Stimulated activated CD8-positive, alpha-beta memory T cell treated with anti-CD3 and anti-CD28 coated beads, Interleukin-15, amount 100 ng/mL, for 24 hours (primary cell): ENCODE data around the gene INSL3.
"Not testable (repeated sequence)": the region's sequence is repeated elsewhere in the genome, so short reads cannot be mapped to it uniquely, and the experiment has no call there.

ENCODE experiments used
- DNase-seq: peaks from one replicate; pipeline ENCODE4 v3.0.0-alpha.2; 2020; ENCODE audit warnings: low read depth

INSL3 gene

GRCh38 chr19:17812099-17812498 is 9.2 kb downstream of the INSL3 start:
- DNase-seq = no peak

GRCh38 chr19:17811681-17812080 is 9.6 kb downstream of the INSL3 start:
- DNase-seq = no peak

- DNase-seq = no peak
Observed at GRCh38 chr19:17811103-17811502, 10.2 kb downstream of the INSL3 start.

DNA sequence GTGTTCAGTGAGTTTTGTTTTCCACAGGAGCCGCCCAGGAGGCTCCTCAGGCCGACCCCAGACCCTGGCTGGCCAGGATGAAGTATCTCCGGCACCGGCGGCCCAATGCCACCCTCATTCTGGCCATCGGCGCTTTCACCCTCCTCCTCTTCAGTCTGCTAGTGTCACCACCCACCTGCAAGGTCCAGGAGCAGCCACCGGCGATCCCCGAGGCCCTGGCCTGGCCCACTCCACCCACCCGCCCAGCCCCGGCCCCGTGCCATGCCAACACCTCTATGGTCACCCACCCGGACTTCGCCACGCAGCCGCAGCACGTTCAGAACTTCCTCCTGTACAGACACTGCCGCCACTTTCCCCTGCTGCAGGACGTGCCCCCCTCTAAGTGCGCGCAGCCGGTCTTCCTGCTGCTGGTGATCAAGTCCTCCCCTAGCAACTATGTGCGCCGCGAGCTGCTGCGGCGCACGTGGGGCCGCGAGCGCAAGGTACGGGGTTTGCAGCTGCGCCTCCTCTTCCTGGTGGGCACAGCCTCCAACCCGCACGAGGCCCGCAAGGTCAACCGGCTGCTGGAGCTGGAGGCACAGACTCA is 13.5 kb downstream of the INSL3 start:
- DNase-seq = no peak

GRCh38 chr19:17806945-17807344 is 14.4 kb downstream of the INSL3 start:
- no peak for DNase-seq

GRCh38 chr19:17805427-17805826 is 15.9 kb downstream of the INSL3 start:
- DNase-seq = no peak

GRCh38 chr19:17803264-17803896 is 17.9 kb downstream of the INSL3 start:
- no peak for DNase-seq

- DNase-seq = no peak
Observed at GRCh38 chr19:17802137-17802858, 19.0 kb downstream of the INSL3 start.

DNA sequence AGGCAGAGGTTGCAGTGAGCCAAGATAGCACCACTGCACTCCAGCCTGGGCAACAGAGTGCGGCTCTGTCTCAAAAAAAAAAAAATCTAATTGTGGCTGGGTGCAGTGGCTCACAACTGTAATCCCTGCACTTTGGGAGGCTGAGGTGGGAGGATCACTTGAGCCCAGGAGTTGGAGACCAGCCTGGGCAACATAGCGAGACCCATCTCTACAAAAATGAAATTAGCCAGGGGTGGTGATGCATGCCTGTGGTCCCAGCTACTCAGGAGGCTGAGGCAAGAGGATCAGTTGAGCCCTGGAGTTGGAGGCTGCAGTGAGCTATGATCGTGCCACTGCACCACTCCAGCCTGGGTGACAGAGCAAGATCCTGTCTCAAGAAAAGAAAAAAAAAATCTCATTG is 22.7 kb downstream of the INSL3 start:
- not testable (repeated sequence) for DNase-seq

DNA sequence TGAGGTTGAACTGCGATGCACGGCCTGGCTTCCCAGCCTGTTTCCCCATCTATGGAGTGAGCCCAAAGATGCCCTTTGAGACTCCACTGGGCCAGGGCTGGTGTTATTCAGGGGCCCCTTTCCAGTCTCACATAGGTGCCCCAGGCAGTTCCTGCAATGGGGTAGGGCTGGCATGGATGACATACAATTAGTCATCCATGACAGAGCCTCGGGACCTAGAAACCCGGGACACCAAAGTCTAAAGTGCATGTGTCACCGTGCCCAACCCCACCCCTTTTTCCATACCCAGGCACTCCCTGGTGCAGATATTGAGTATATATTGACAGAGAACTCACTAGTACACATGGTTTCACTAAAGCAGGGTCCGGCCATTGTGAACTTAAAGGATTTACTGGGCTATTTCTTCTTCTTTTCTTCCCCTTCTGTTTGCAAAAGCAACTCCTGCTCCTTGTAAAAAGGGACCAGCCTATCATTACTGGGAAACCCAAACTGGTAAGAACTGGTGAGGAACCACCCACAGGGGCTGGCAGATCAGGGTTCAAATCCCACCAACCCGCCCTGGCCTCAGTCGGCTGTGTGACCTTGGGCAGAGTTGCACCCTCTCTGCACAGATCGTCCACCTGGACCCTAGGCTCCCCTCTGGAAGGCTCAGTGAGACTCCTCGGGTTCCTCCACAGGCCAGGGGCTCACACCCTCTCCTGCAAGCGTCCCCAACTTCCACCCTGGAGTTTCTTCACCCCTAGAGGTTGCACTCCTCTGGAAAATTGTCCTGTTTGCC is 23.7 kb downstream of the INSL3 start:
- no peak for DNase-seq

- no peak for DNase-seq
Observed at GRCh38 chr19:17796838-17797423, 24.4 kb downstream of the INSL3 start.

- no peak for DNase-seq
Observed at GRCh38 chr19:17796013-17796837, 25.1 kb downstream of the INSL3 start.

- no peak for DNase-seq
Observed at GRCh38 chr19:17795495-17795856, 25.8 kb downstream of the INSL3 start.

DNA sequence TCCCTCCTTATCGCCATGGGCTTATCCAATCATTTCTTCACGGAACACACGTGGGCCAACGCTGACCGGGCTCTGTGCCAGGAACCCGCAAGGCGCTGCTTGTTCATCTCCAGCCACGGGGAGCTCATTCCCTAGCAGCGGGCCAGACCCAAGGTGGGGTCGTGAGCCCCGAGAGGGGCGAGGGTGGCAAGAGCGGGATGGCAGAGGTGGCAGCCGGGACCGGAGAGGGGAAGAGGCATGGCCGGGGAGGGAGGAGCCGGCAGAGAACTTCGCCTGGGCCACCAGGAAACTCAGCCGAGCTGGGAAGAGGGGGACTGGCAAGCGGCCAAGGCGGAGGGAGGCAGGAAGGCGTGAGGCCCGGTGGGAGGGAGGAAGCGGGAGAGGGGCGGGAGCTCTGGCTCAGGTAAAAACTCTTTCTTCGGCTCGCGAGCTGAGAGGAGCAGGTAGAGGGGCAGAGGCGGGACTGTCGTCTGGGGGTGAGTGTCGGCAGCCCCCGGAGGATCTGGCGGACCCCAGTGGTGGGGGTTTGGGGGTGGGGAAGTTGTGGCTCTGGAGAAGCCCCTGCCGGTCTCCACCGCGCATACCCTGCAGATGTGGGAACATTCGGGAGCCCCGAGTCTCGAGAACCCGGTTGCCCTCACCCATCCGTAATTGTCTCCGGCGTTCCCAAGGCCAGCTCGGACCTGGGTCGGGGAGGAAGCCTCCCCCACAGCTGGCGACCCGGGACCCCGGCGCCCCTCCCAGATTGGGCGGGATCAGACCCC is 26.4 kb downstream of the INSL3 start, which contains the start of gene B3GNT3:
Gene B3GNT3, plus strand, starts transcription at position 408 of the 764 bp plus-strand sequence. CDS start 12,670 bp downstream, outside the sequence.
- no peak for DNase-seq

DNA sequence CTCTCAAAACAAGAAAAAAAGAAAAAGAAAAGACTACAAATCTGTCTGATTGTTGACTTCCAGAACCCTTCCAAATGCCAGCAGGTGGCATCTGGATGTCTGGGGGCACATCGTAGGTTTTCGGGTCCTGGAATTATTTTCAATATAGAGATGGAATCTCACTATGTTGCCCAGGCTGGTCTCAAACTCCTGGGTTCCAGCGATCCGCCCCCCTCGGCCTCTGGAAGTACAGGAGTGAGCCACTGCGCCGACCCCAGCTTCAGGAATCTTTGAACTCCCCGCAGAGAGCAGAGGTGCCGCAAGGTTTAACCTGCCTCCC is 26.9 kb downstream of the INSL3 start:
- DNase-seq = no peak

- DNase-seq = no peak
Observed at GRCh38 chr19:17790059-17790780, 31.1 kb downstream of the INSL3 start.

DNA sequence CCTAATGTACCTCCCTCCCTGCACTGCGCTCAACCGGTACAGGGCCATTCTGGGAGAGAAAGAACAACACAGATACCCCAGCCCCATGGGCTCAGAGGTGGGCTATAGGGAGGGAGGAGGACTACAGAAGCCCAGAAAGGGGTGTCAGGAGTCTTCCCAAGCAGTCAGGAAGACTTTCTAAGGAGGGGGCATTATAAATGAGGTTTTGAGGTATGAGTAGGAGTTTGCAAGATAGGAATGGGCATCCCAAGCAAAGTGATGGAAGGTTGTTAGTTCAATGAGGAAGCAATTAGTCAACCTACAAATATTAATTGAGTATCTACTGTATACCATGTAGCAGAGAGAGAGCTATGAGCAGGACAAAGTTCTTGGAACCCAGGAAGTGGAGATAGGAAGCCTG is 32.7 kb downstream of the INSL3 start:
- DNase-seq = no peak

- DNase-seq = no peak
Observed at GRCh38 chr19:17787274-17787913, 33.9 kb downstream of the INSL3 start.

DNA sequence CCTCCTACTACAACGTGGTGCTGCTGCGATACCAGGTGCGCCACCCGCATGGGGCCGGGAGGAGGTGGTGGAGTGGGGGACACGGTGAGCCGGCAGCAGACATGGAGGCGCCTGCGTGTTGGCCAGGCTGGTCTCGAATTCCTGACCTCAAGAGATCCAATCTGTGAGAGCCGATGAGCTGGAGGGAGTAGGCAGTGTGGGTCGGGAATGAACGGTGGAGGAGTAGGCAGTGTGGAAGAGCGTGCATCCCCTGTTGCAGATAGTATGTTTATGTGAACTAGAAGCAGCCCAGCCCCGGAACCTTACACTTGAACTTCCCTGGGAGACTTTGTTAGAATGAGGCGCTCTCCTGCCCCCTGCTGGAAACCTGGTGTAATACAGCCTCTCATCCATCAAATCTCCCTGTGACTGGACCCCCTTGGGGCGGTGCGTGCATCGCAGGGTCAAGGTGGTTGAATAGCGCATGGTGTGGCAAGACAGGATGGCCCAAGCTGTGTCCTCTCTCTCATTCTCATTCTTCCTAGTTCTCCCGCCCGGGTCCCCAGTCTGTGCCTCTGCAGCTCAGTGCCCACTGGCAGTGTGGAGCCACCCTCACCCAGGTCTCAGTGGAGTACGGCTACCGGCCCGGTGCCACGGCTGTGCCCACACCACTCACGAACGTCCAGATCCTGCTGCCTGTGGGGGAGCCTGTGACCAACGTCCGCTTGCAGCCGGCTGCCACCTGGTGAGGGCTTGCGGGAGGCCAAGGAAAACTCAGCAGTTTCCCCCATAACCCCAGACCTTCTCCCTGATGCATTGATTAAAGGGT is 36.9 kb downstream of the INSL3 start:
- peak; percentile 55 for DNase-seq
